ENCODE data around the gene KRT83.
"Not testable (repeated sequence)": the region's sequence is repeated elsewhere in the genome, so short reads cannot be mapped to it uniquely, and the experiment has no call there.

Gene KRT83

DNA sequence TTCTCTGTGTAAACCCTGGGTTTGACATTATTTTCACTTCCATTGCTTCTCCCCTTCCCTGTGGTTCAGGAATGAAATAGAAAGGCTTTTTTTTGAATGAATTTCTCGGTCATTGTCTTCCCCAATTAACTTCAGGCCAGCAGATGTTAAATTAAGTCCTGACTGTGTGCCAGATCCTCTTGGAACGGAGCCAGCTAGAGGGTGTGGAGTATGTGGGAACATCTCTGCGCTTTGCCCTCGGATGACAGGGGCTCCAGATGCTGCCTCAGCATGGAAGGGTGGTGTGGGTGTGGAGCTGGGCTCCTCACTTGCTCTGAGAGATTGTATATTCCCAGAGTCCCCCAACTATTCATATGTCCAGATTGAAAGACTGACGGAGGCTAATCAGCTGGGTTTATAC lies 33.0 kb upstream of the KRT83 start:
- no peak for DNase-seq (ENCODE audit: insufficient read length, low spot score)

DNA sequence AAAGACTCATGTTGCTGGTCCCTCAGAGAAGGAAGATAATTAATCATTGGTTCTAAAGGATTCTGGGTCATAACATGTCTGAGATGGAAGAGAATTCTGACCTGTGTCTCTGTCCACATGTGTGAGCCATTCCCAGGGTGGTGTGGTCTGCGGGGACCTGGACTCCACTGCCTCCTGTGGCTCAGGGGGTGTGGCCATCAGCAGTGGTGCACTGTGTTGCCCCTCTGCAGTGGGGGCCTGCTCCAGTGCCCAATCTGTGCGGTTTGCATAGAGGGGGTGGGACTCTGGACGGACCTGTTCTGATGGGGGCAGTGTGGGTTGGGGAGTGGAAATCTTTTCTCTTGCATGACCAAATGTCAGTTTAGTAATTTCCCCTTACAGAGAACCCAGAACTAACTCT lies 32.6 kb upstream of the KRT83 start:
- no peak for DNase-seq (ENCODE audit: insufficient read length, low spot score)
- FAIRE-seq: no peak

More for the DNA sequence above, 33.0 kb upstream of the KRT83 start:
- no peak for FAIRE-seq

DNA sequence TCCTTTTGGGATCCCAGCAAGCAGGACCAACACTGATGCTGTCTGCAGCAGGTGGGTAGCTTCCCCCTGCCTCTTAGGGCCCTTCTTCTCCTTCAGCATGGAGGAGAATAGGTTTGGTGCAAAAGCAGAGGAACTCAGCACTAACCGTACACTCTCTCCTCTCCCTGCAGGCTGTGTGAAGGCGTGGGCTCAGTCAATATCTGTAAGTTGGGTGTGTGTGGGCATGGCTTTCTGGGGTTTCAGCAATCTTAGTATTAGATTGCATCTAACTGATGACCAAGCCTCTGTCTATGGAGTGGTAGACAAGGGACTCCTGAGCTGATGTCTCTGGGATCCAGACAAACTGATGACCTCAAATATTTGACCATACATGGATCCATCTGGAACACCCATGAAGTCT lies 31.8 kb upstream of the KRT83 start:
- FAIRE-seq (no peak), DNase-seq (ENCODE audit: insufficient read length, low spot score) (no peak)

DNA sequence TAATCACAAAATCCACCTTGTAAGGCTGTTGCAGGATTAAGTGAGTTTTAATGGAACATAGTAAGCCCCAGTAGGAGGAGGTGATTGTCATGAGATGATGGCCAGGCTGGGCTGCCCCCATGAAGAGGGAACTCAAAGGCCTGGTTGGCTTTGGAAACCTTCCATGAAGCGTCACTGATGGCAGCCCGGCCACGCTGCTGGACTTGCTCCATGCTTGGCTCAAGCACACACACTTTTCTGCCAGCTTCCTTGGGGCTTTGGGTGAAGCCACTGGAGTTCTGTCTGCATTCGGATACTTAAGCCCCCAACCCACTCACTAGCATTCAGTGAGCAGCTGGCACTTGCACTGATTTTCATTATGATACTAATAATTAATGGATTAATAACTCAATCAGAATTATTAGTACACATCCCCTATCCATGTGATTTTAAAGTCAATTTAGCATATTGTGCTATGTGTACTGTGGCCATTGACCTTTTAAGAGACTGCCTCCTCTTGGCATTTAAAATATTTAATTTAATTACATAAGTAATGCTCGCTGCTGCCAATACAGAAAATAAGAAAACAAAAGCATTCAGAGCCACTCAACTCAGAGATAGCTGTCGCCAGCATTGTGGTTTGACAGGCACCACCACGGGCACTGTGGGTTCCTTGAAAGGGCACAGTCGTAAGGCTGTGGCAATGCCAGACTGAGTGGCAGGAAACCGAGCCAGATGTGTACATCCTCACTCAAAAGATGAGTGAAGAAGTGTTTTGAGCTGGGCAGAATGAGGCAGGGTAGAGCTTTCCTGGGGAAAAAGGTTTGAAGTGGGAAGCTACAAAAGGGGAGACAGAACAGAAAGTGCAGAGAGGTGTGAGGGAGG lies 30.2 kb upstream of the KRT83 start:
- no peak for DNase-seq (ENCODE audit: insufficient read length, low spot score)
- FAIRE-seq: no peak

DNA sequence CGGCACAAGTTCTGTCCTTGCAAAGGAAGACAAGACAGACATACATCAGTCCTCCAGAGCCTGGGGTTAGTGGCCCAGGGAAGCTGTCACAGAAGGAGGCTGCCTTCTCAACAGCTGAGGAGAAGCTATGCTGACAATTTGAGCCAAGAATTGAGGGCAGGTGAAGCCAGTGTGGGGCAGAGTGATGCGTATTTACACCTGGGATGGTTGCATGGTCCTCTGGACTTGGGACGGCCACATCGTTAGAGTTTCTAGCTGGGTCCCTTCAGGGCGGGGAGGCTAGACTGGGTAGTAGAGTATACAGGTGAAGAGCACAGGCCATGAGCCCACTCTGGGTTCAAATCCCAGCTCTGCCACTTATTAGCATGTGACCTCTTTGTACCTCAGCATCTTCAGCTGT lies 29.6 kb upstream of the KRT83 start:
- FAIRE-seq (no peak), DNase-seq (ENCODE audit: insufficient read length, low spot score) (no peak)

DNA sequence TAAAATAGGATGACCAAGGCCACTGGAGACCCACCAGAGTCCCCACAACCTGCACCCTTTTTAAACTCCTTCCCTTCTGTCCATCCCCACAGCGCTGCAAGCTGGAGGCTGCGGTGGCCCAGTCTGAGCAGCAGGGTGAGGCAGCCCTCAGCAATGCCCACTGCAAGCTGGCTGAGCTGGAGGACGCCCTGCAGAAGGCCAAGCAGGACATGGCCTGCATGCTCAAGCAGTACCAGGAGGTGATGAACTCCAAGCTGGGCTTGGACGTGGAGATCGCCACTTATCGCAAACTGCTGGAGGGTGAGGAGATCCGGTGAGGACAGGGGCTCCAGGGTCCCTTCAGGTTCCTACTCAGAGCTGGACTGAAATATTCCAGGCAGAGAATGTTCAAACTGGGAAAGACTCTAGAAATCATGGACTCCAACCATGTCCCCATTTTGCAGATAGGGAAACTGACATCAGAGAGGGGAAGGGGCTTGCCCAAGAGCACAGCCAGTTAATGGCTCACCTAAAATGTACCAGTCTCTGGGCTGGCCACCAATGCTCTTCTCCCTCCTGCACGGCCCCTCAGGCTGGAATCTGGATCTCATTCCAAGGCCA lies 28.9 kb upstream of the KRT83 start:
- no peak for FAIRE-seq

DNA sequence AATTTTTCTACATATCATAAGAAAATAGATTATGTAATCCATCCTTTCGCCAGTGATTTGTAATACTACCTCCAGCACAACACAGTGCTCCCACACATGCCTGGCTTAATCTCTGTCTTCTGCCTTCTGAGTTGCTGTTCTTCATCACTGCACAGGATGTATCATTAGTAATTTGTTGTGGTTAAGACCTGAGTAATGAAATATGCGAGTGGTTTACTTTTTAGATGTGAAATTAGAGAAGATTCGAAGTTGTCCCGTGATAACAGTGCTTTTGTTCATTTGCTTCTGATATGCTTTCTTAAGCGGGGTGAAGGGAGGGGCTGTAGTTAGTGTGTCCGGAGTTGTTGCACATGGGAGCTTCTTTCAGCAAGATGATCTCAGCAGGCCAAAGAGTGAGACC lies 28.0 kb upstream of the KRT83 start:
- FAIRE-seq (no peak), DNase-seq (ENCODE audit: insufficient read length, low spot score) (no peak)

More for the DNA sequence above, 28.9 kb upstream of the KRT83 start:
- DNase-seq (ENCODE audit: insufficient read length, low spot score): no peak

DNA sequence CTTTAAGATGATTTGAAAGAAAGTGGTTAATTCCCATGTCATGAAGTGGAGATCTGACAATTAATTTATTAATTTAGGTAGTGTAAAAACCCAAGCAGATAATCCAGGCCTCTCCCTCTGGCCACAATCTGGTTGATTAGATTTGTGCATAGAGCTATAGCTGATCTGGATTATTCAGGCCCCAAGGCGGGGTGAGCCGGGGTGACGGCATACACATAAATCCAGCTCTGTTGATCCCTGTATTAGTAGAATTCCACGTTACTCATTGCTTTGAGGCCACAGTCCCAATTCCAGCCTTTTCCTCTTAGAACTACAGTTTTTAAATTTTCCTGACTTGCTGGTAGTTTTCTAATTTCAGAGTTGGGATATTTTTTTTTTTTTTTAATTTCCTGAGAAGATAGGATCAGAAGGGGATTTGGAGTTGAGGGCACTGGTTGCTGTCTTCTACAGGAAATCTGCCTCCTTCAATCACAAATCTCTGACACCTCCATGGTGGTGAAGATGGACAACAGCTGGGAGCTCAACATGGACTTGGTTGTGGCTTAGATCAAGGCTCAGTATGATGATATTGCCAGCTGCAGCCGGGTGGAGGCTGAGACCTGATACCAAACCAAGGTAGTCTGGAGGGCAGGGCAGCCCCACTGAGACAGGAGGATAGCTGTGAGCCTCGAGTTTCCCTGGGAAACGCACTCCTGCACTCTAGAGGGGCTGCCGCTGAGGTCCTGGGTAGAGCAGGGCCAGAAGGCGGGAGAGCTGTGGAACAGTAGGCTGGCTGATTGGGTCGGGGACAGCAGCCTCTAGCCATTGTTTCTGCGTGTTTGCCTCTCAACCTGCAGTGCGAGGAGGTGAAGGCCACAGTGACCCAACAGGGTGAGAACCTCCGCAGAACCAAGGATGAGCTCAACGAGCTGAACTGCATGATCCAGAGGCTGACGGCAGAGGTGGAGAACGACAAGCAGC lies 26.6 kb upstream of the KRT83 start:
- DNase-seq (ENCODE audit: insufficient read length, low spot score) (no peak), FAIRE-seq (no peak)

DNA sequence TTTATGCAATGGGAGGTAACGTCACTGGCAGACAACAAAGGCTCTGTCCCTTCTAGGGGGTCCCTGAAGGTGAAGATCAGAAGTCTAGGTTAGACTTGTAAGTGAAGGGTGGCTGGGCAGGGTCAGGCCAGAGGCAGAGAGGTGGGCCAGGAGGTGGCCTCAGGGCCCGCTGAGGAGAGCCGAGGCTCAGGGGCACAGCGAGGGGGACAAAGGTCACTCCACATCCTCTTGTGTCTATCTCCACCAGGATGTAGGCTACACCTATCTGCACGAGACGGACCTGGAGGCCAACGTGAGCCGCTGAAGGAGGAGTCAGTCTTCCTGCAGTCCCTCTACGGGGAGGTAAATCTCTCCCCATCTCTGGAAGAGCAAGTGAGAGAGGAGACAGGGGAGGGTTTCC lies 25.8 kb upstream of the KRT83 start:
- no peak for FAIRE-seq
- no peak for DNase-seq (ENCODE audit: insufficient read length, low spot score)

DNA sequence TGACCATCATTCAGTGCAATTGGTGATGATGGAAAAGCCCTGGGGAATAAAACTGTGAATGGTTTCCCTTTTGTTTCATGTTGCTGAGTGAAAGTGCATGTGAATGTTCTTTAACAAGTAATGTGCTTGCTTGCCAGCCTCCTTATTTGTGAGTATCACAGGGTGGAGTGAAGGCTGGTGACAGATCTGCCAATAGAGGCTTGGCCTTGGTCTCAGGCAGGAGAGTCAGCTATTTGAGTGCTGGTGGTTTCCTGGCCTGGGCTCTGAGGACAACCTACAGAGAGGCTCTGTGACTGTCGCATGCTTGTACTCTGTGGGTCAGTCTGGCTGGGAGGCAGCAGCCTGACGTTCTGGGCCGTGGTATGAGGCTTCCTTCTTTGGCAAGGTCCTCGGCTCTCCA lies 25.4 kb upstream of the KRT83 start:
- DNase-seq (ENCODE audit: insufficient read length, low spot score): no peak
- no peak for FAIRE-seq

DNA sequence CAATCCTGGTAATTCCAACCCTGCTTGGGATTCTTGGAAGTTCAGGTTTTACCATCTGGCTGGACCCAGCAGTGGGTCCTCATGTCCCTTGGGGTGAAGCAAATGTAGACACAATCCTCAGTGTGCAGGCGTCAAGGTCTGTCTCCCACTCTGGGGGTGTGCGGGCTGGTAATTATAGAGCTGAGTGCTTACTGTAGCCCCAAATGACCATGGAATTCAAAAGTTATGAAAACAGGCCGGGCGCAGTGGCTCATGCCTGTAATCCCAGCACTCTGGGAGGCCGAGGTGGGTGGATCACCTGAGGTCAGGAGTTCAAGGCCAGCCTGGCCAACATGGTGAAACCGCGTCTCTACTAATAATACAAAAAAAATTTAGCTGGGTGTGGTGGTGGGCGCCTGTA lies 23.8 kb upstream of the KRT83 start:
- FAIRE-seq; DNase-seq (ENCODE audit: insufficient read length, low spot score): not testable (repeated sequence)

DNA sequence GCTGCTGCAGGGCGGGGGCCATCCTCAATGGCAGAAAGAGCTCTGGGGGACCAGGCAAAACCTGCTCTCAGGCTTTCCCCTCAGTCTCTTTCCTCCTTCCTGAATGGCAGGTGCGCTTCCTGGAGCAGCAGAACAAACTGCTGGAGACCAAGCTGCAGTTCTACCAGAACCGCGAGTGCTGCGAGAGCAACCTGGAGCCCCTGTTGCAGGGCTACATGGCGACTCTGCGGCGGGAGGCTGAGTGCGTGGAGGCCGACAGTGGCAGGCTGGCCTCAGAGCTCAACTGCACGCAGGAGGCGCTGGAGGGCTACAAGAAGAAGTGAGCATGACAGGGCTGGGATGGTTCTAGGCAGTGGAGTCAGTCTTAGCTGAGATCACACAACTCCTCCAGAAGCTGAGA lies 22.9 kb upstream of the KRT83 start:
- no peak for DNase-seq (ENCODE audit: insufficient read length, low spot score)
- no peak for FAIRE-seq

DNA sequence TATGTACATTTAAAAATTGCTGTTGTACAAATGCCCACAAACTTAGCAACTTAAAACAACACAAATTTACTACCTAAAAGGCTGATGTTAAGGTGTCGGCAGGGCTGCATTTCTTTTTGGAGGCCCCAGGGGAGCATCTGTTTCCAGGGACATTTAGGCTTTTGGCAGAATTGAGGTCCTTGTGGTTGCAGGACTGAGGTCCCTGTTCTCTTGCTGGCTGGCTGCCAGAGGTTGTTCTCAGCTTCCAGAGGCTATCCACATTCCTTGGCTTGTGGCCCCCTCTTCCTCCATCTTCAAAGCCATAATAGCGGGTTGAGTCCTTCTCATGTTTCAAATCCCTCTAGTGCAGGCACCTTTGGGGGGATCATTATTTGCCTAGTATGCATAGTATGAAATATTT lies 22.4 kb upstream of the KRT83 start:
- DNase-seq (ENCODE audit: insufficient read length, low spot score): no peak
- no peak for FAIRE-seq

DNA sequence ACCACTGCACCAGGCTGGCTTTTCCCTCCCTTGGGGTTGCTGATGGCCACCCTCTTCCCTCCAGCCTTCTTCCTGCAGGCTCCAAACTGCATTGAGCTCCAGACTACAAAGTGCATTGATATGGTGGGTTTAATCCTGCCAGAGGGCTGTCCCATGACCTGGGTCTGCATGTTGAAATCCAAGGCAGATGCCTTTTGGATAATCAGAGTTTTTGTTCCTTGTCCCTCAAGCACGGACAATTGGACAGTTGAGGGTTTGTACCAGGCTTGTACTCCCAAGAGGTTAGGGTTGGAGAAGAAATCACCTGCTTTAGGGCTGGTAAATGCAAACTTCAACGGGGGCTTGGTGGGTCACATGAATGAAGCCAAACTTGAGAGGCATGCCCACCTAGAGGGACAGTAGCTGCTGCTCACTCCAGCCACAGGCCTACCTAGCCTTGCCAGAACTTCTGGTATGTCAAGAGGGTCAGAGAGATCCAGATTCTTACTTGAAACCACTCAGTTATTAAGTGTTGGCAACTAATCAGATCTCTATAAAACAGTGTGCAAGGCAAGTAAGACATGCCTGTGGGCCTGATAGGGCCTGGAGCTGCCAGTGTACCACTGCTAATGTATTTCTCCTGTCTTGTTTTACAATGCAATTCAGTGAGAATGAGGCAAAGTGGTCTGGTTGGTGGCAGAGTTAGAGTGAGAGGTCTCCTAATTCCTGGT lies 21.7 kb upstream of the KRT83 start:
- FAIRE-seq (no peak), DNase-seq (ENCODE audit: insufficient read length, low spot score) (no peak)

DNA sequence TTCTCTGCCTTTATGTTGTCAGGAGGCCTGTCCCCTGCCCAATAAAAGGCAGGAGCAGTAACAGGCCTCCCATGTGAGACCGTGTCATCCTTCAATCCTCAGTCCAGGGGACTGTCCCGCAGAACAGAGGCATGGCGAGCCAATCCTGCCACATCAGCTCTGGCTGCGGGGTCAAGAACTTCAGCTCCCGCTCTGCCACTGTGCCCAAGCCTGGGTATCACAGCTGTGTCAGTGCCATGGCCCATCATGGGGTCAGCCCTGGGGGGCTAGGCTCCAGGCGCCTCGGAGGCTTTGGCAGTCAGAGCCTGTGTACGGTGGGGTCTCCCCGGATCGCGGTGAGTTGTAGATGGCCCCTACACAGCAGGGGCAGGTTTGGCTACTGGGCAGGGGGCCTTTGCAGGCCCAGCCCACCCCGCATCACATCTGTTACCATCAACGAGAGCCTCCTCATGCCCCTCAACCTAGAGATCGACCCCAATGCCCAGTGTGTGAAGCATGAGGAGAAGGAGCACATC lies 19.9 kb upstream of the KRT83 start:
- FAIRE-seq (no peak), DNase-seq (ENCODE audit: insufficient read length, low spot score) (no peak)

DNA sequence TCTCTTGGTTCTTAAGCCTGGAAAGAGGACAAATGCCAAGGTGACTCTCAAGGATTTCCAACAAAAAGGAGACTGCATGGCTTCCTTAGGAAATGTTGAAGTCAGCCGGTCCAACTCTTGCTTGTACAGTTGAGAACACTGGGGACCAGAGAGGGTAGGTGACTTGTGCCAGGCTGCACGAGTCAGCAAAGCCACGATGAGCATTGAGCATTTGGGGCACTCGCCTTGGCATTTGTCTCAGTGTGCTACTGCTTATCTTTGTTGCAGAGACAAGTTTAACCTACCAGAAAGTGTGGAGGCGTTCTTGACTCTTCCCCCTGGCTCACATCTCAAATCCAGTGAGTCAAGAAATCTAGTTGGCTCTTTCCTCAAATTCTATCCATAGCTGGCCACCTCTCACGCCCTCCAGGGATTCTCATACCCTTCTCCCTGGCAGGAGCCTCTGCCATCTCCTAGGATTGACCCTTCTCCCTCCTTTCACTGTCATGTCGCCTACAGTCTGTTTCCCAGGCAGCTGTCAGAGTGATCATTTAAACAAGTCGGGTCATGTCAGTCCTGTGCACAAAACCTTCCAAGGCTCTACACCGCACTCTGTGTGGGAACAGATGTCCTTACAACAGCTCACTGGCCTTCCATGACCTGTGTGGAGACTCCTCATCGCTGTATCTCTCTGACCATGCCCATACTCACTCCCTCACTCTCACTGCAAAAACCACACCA lies 17.2 kb upstream of the KRT83 start:
- DNase-seq (ENCODE audit: insufficient read length, low spot score): no peak
- no peak for FAIRE-seq

DNA sequence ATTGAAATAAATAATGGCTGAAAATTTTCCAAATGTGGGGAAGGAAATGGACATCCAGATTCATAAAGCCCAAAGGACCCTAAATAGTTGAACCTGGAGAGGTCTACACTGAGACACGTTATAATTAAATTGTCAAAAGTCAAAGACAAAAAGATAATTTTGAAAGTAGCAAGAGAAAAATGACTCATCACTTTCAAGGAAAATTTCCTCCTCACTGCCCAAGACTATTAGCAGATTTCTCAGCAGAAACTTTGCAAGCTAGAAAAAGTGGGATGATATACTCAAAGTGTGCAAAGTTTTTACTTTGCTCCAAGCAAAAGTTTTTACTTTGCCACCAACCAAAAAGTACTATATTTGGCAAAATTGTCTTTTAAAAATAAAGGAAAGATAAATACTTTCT lies 15.9 kb upstream of the KRT83 start:
- no peak for DNase-seq (ENCODE audit: insufficient read length, low spot score)
- FAIRE-seq: no peak

DNA sequence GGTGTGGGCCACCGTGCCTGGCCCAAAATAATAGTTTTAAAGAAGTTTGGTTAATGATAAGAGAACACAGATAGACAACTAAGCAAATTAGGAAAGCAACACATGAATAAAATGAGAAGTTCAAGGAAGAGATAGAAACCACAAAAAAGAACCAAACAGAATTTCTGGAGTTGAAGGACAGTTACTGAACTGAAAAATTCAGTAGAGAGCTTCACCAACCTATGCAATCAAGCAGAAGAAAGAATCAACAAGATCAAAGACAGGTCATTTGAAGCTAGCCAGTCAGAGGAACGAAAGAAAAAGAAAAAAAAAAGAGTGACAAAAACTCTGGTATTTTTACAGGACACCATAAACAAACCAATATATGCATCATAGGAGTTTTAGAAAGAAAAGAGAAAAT lies 15.4 kb upstream of the KRT83 start:
- FAIRE-seq: no peak
- no peak for DNase-seq (ENCODE audit: insufficient read length, low spot score)

DNA sequence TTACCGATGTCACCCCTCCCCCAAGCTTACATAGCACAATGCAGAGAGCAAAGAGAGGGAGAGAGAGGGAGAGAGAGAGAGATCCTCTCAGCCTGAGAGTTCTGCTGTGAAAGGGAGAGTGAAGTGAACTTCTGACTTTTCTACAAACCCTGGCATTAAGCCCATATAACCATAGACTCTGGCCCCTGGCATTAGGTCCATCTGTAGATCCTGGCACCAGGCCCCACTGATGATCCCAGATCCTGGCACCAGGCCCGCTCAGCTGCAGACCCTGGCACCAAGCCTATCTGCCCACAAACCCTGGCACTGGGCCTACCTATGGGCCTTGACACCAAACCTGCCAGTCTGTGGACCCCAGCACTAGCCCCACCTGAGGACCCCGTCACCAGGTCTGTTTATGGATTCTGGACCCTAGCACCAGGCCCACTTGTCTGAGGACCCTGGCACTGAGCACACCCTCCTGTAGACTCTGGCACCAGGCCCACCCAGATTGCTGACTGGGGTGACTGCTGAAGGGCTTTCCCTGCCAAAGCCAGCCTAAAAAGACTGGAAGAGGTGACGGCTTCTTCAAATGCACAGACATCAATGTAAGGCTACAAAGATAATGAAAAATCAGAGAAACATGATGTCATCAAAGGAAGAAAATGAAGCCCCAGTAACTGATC lies 14.5 kb upstream of the KRT83 start:
- DNase-seq (ENCODE audit: insufficient read length, low spot score): no peak
- FAIRE-seq: no peak
